A673 (cell line): ENCODE measurements around the gene CRACR2B. TPM values are rescaled to one million over a fixed set of nuclear protein-coding genes. Genes with fewer than 3 reads are reported as not detected.
A peak's percentile ranks its signal among the peaks of the same experiment; 100 is the strongest.

Experiments used
- BruUV-seq: library from RNA; stranded (reverse); fragments of 400-500 nt; replicated peaks from 2 replicates; lab custom pipeline; 2021; lab: Mats Ljungman, UMichigan
- CTCF ChIA-PET: fragments of 300-600 bp; sonication (Branson Sonifier 250); formaldehyde crosslinking; loops from one replicate; lab custom pipeline; 2022; ENCODE audit warnings: antibody characterized with exemption; lab: Charles Lee
- POLR2A ChIA-PET: fragments of 300-600 bp; sonication (Branson Sonifier 250); formaldehyde crosslinking; loops from one replicate; lab custom pipeline; 2022; ENCODE audit warnings: antibody characterized with exemption; ENCODE audit not compliant: low non-redundant PET; lab: Charles Lee
- DNase-seq: peaks from one replicate; pipeline ENCODE4 v3.0.0-alpha.2; 2015; ENCODE audit warnings: low spot score
- H3K27ac ChIP-seq: fragments of 200-600 bp; sonication (generic); 2 replicates; pipeline ENCODE4 v1.5.1; 2016; ENCODE audit warnings: mixed run types, low read depth, mild to moderate bottlenecking, mixed read lengths, antibody characterized with exemption, low read length; ENCODE audit not compliant: poor library complexity, severe bottlenecking
- H3K27me3 ChIP-seq: fragments of 200-600 bp; sonication (generic); replicated peaks from 2 replicates; pipeline ENCODE4 v1.6.1; 2017; ENCODE audit warnings: mixed run types, low read depth, mild to moderate bottlenecking, mixed read lengths, antibody characterized with exemption, low read length; ENCODE audit not compliant: insufficient read depth, poor library complexity
- H3K36me3 ChIP-seq: fragments of 200-600 bp; sonication (generic); 2 replicates; pipeline ENCODE4 v1.6.1; 2016; ENCODE audit warnings: mixed run types, mild to moderate bottlenecking, mixed read lengths, antibody characterized with exemption, low read length; ENCODE audit not compliant: insufficient read depth, poor library complexity, severe bottlenecking
- H3K4me1 ChIP-seq: fragments of 200-600 bp; sonication (generic); 2 replicates; pipeline ENCODE4 v1.6.1; 2017; ENCODE audit warnings: mixed run types, mild to moderate bottlenecking, mixed read lengths, antibody characterized with exemption, low read length; ENCODE audit not compliant: insufficient read depth, poor library complexity, severe bottlenecking
- H3K4me3 ChIP-seq: fragments of 200-600 bp; sonication (generic); 2 replicates; pipeline ENCODE4 v1.5.1; 2016; ENCODE audit warnings: low read depth, mixed run types, mild to moderate bottlenecking, mixed read lengths, low read length; ENCODE audit not compliant: poor library complexity, severe bottlenecking
- H3K9me3 ChIP-seq: fragments of 200-600 bp; sonication (generic); 2 replicates; pipeline ENCODE4 v1.6.1; 2016; ENCODE audit warnings: mixed run types, low read depth, mild to moderate bottlenecking, mixed read lengths, antibody characterized with exemption, low read length; ENCODE audit not compliant: poor library complexity, severe bottlenecking
- EZH2 ChIP-seq: fragments of 200-600 bp; sonication (generic); IDR thresholded peaks from 2 replicates; pipeline ENCODE4 v1.6.1; 2017; ENCODE audit warnings: borderline replicate concordance, low read depth, mild to moderate bottlenecking, mixed read lengths, antibody characterized with exemption, low read length; ENCODE audit not compliant: poor library complexity, severe bottlenecking
- intact Hi-C: fragments of 100-400 bp; cut with micrococcal nuclease; formaldehyde crosslinking; loops from one replicate; pipeline ENCODE4 v1.10.0; 2022; ENCODE audit not compliant: unreplicated experiment
- total RNA-seq: library from RNA; stranded (reverse); gene quantifications from 2 replicates; pipeline ENCODE4 v1.2.3, GENCODE V29; 2021
- TF ChIP-seq, protein P1 (sequence below): fragments of 300-800, 200-600 bp; sonication (generic); conservative IDR thresholded peaks from 2 replicates; pipeline ENCODE4 v1.5.1; 2017; ENCODE audit warnings: low read depth, mild to moderate bottlenecking, antibody characterized with exemption, low read length, moderate library complexity, mixed read lengths

Gene CRACR2B
- total RNA-seq, 1 experiment from 2014 or later, result 1.1 TPM

DNA sequence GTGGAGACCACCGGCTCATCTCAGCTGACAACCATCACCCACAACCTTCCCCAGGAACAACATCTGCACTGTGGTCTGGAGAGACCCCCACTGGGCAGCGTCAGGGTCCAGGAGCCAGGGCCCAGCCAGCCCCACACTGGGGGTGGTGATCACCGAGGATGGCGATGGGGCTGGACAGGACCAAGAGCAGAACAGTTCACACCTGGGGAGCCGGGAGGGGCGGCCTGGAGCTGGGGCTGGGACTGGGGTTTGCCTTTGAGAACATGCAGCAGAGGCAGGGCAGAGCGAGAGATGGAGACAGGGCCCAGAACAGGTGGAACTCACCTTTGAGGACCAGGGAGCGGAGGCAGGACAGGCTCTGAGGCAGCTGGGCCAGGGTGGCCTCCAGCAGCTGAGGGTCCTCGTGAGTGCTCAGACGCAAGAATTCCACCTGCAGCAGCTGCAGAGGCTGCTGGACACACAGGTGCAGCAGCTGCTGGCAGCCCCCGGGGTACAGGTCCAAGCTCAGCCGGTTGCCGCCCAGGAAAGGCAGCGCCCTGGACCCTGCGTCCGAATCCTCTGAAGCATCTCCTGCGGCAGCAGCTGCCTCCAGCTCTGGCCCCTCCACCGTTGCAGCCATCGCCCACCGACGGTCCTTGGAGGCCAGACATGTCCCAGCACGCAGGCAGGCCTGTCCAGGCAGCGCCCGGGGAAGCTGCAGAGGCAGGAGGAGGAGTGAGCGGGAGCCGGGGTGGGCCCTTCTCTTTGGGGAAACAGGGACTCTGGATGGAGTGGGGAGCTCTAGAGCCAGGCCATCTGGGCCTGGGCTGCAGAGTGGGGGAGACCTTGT, 23.7 kb upstream of the CRACR2B start:
- DNase-seq, result no peak
- Histone ChIP-seq H3K36me3 (peaks cover 13% of the 10 kb centered on the region), H3K4me1 (no peaks in the 10 kb centered on the region), H3K9me3 (no peaks in the 10 kb centered on the region), H3K27ac (peak overlapping the region; percentile 86), H3K4me3 (peak overlapping the region; percentile 69), H3K27me3 (no peaks in the 10 kb centered on the region)
- CTCF ChIA-PET, result no interaction called here
- no peak for TF ChIP-seq EZH2
- TF ChIP-seq, protein P1, sequence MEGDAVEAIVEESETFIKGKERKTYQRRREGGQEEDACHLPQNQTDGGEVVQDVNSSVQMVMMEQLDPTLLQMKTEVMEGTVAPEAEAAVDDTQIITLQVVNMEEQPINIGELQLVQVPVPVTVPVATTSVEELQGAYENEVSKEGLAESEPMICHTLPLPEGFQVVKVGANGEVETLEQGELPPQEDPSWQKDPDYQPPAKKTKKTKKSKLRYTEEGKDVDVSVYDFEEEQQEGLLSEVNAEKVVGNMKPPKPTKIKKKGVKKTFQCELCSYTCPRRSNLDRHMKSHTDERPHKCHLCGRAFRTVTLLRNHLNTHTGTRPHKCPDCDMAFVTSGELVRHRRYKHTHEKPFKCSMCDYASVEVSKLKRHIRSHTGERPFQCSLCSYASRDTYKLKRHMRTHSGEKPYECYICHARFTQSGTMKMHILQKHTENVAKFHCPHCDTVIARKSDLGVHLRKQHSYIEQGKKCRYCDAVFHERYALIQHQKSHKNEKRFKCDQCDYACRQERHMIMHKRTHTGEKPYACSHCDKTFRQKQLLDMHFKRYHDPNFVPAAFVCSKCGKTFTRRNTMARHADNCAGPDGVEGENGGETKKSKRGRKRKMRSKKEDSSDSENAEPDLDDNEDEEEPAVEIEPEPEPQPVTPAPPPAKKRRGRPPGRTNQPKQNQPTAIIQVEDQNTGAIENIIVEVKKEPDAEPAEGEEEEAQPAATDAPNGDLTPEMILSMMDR, result no peak
- POLR2A ChIA-PET, result no interaction called here
- intact Hi-C loops, result no loop called here
- no TSS peak for BruUV-seq

GRCh38 chr11:804599-804964, 23.1 kb upstream of the CRACR2B start:
- intact Hi-C loops, result no loop called here
- Histone ChIP-seq H3K9me3 (no peaks in the 10 kb centered on the region), H3K27me3 (no peaks in the 10 kb centered on the region), H3K27ac (peak overlapping the region; percentile 86), H3K4me3 (peak overlapping the region; percentile 69), H3K4me1 (no peaks in the 10 kb centered on the region), H3K36me3 (peaks cover 7% of the 10 kb centered on the region)
- CTCF ChIA-PET, result no interaction called here
- POLR2A ChIA-PET, result no interaction called here
- no peak for DNase-seq
- no peak for TF ChIP-seq EZH2
- TF ChIP-seq, protein P1, result no peak
- no TSS peak for BruUV-seq

DNA sequence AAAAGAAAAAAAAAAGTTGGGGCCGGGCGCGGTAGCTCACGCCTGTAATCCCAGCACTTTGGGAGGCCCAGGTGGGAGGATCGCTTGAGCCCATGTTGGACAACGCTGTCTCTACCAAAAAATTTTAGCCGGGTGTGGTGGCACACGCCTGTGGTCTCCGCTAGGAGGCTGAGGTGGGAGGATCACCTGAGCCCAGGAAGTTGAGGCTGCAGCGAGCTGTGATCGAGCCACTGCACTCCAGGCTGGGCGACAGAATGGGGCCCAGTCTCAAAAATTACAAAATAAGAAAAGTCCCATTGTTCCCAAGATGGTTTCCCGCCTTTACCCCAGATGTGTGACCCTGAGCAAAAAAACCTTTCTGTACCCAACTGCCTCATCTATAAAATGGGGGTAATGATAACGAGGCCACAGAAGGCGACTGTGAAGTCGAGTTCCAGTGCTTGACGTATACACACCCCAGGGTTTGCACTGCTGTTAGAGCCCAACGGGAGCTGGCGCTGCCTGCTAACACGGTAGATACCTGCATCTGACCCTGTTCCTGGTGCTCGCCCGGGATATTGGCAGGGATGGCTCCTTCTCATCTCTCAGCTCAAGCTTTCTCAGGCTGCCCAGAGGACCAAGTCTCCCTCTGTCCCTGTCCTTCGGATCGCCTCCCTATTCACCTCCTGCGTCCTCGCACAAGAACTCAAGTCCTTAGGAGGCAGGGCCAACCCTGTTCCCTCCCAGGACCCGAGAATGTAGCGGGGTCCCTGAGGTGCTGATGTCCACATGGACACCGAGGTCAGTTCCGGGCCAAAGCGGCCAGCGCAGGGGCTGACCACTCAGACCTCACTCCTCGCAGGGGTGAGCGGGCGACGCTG, 19.1 kb upstream of the CRACR2B start:
- BruUV-seq, result TSS peak; percentile 62
- ChIA-PET POLR2A (no interaction called here), CTCF (interaction anchor here (0.5 kb wide), 1 partner anchor 19 kb away, joined by 5 read pairs; the partner anchor contains the start of gene CEND1)
- no peak for TF ChIP-seq EZH2
- TF ChIP-seq, protein P1, result no peak
- H3K4me3 ChIP-seq, result peak overlapping the region; percentile 95
- intact Hi-C loops, result no loop called here
- peak overlapping the region; percentile 99 for H3K27ac ChIP-seq
- no peaks in the 10 kb centered on the region for H3K9me3 ChIP-seq
- H3K4me1 ChIP-seq, result peaks cover 11% of the 10 kb centered on the region
- peaks cover 27% of the 10 kb centered on the region for H3K36me3 ChIP-seq
- H3K27me3 ChIP-seq, result no peaks in the 10 kb centered on the region
- DNase-seq, result no peak
